Activated CD8-positive, alpha-beta memory T cell treated with anti-CD3 and anti-CD28 coated beads for 24 hours (primary cell): ENCODE data around the gene AMPD3.

Experiments
- DNase-seq: peaks from one replicate; pipeline ENCODE4 v3.0.0-alpha.2; 2020

Gene AMPD3

DNA sequence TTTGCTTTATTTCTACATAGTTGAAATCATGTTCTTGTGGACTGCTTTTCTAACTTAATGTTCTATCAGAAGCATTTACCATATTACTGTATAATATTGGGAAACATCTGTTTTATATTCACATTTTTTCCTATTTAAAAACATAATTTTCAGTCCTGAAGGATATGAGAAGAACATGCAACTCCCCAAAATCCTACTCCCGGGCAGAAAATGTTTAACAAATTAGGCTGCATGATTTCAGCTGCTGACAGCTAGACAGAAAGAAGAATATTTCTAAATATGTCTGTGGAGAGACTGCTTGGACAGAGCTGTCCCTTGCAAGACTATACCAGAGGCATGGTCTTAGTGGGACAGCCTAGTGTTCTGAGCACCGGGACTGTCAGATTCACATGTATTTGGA, 15.7 kb upstream of the AMPD3 start:
- DNase-seq: no peak

DNA sequence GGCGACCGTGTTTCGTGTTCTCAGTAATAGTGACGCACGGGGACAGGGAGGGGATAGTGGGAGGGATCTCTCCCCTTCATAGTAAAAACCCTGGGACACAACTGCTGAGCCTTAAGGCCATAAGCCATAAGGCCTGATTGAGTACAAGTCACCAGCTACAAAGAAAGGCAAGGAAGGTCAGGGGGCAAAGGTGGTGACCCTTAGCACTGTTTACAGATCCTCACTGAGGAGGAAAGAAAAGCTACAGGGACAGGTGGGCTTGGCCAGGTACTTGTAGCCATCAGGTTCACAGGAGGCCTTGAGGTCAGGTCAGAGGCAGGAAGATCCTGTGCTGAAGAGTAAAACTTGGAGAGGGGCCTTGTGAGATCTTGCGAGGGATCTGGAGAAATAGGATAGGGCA, 15.1 kb upstream of the AMPD3 start:
- no peak for DNase-seq

DNA sequence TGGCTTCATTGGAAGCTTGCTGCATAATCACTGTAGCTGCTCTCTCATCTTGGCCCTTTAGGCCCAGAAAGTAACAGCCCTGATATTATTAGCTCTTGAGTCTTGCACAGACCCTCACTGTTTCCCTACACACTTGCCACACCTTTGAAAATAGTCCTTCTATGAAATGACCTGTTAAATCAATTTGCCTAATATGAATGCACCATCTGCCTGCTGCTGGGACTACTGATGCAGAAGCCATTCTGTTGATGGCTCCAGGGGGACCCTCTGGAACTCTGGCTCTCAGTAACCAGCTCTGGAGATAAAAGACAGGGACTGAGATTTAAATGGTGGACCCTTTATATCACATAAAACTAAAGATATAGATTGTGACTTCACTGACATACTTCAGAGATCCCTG, 14.7 kb upstream of the AMPD3 start:
- DNase-seq: no peak

DNA sequence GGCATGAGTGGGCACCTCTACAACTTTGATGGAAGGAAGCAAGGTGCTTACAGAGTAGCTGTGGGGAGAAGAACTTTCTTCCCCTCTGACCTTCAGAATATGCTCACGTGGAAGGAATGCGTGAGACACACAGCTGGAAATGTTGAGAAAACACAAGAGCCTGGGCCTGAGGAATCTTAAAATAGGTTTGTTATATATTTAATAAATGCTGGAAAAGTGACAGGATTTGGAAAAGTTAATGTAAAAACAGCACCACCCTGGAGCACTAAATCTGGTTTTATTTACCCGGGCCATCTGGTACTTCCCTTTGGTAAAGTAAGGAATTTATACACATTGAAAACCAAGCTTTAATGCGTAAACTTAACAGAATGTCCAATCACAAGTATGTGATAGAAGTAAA, 14.0 kb upstream of the AMPD3 start:
- no peak for DNase-seq

DNA sequence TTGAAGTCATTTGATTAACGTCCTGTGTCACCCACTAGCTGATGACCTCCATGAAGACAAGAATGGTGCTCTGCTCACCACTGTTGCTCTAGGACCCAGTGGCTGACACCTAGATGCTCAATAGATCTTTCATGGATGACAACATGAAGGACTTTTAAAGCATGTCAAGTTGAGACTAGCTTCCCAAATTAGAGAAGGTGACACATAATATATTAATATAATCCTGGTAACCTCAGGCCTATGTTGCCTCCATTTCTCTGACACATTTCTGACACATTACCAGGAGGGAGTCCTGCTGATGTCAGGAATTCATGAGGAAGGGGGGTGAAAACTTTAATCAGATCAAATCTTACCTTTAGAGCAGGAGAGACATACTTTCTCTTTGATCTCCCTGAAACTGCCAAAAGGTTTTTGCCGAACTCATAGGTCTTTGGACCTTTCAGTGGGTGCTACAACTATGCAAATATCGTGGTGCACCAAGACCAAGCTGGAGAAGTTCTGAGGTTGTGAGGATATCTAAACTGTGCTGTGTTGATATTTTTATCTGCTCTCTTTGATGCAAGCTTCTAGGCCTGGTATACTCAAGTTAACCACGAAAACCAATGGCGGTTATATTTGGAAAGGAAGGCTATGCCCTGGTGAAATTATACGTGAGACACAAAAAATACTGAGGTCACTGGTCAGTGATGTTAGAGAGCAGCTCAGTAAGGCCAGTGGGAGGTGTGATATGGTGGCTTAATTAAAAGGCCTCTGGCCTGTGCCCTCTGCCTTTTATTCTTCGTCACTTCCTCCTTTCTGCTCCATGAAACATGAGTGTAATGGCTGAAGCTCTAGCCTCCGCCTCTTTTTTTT, 13.2 kb upstream of the AMPD3 start:
- no peak for DNase-seq

DNA sequence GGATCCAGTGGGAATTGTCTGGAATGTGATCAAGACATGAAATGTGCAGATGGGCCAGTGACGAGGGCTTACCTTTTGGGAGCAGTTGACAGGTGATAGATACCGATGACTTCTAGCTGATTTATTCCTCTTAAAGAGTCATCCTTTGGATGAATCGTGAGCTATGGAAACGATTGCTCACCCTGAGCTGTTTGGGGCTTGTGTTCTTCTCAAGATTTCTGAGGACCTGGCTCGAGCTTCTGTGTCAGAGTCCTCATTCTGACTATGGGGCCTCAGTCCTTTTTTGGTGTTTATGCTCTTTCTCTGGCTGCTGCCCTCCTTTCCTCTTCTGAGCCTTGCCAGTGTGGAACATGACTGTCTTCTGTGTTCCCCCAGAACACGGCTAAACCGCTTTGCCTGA, 11.9 kb upstream of the AMPD3 start:
- no peak for DNase-seq

DNA sequence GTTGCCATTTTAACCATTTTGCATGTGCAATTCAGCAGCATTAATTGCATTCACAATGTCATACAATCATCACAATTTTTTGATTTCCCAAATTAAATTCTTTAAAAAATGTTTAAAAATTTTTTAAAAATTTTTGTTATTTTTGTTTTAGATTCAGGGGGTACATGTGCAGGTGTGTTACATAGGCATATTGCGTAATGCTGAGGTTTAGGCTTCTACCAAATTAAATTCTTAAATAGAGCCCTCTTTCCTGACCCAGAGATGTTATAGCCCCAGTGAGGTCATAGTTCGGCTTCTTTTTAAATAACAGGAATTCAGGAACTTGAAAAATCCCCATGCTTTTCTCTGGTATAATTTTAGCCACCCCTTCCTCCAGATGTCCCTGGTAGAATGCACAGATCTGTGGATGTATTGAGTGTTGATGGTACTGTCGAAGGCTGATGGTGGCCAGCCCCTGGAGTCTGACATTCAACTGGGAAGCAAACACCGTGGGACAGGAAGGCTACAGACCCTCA, 11.3 kb upstream of the AMPD3 start:
- DNase-seq: no peak

DNA sequence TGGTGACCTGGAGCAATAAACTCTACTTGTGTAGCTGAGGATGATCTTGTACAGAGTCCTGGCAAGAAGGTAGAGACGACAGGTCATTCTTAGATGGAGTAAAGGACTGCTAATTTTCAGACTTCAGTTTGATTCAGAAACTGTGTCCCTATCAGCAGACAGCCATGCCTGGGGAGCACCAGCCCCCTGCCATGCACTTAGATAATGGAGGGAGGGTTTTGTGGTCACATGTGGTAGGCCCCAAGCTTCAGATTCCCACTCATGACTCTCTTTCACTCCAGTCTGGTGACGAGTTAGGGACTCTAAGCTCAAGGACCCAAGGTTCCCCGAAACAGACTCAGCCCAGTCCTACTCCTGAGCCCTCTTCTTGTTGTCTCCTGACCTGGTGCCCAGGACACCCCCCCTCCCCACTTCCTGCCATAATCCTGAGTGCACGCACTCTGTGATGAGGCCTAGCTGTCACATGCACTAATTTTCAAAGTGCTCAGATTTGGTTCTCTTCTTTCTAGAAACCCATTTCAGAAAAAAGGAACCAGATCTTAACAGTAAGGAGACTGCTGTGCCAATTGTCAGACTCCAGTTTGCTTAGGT, 10.2 kb upstream of the AMPD3 start:
- DNase-seq: no peak

DNA sequence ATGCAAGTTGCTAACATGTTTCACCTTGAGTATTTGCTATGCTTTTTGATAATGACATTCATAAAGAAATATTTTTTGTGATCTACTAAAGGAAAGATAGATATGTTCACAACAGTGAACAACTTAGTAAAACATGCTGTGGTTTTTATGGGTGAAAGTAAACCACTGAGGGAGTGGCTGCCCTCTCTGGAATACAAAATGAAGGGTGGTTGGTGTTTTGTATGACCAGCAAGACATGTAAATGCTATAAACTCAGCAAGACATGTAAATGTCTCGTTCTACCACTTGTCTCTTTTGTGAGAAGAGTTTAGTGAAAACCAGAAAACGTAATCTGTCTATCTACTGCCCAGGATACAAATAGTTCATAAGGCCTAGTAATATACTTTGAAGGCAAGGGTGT, 7.6 kb upstream of the AMPD3 start:
- no peak for DNase-seq

DNA sequence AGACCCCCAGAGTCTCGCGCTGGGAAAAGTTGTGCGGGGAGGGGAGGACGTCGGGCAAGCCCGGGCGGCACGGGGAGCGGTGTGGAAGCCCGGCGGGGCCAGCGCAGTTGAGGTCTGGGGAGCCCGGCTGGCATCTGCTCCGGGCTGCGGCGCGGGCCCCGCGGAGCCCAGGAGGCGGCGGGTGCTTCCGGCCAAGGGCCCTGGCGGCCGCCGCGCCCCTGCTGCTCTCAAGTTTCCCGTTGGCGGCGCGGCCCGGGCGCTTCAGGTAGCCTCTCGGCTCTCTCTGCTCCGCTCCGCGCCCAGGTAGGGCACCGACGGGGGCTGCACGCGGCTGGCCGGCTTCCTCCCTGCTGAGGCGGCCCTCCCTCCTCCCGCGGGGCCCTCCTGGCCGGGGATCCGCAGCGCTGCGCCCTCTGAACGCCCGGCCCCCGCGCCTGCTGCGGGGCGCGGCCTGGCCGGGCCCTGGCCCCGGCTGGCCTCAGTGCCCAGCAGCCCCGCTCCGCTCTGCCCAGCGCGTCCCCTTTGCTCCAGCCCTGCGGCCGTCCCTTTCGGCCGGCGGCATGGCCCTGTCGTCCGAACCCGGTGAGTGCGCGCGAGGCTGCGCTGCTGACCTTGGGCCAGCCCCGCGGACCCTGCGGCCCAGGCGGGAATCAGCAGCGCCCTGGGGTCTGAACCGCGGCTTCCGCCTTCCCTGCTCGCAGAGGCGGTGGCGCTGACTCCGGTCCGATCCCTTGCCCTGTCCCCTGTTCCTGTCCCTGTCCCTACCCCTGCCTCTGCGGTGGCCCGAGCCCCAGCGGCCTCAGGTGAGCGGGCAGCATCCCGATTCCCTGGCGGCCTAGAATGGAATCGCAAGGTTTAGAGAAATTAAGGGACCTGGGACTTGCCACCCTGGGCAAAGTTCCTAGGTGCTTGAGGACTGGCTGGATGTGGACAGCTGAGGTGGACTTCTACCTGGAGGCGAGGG, 4.3 kb upstream of the AMPD3 start:
- DNase-seq: peak; percentile 82

DNA sequence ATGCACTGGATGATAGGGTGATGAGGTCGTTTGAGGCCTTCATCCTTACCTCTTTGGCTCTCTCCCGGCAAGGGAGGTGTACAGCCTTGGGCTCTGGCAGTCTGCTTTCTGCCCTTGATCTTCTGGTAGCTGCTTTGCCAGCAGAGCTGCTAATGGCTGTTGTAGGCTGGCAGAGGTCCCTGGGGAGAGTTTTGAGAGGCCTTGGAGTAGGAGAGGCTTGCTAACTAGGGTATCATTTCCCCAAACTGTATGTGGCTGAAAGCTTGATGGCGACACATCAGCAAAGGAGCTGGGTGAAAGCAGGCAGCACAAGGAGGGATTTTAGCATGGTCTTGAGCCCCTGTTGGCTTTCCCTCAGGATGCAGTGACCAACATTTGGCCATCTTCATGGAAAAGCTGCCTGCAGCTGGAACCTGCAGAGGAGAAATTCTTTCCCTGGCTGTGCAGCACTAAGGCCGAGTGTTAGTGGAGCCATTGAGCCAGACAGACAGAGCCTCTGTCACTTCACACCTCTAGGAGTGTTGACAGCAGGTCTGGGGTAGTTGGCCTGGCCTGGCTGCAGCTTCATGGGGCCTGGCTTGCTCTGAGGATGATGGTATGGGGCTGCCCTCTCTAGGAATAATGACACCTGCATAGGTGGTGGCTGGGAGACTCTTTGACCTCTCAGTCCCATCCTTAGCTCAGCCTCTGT, 3.5 kb upstream of the AMPD3 start:
- DNase-seq: peak; percentile 56

DNA sequence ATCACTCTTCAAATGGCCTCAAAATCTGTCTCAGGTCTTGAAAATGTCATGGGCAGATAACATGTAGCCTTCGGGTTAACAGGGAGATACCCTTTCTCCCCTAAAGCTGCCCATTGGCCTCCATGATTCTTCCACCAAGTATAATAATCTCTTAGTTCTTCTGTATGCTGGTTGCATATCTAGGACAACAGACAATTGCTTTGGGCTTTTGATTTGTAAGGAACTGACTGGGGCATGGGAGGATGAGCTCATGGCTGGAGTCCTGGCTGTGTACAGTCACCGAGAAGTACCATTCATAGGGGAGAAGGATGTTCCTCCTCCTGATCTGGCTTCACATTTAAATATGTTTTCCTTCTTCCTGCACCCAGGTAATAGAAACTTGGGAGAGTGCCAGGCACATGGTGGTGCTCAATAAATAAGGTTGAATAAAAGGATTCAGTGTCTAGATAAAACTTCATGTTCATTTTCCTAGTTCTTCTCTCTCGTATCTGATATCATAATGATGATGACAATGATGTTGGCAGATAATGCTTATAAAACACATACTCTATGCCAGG, 2.8 kb upstream of the AMPD3 start:
- peak; percentile 28 for DNase-seq

DNA sequence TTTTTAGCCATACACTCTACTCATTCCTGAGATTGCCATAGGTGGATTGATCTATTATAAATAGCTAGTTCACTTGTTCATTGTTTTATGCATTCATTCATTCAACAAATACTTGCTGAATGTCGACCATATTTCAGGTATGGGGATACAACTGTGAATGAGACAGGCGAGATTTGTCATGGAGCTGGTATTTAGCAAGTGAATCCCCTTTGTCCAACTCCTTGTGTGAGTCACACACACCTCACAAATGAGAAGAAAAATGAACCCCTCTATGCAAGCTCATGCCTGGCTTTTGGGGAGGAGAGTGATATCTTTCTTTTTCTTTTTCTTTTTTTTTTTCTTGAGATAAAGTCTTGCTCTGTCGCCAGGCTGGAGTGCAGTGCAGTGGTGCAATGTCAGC, 1.8 kb upstream of the AMPD3 start:
- DNase-seq: peak; percentile 11

DNA sequence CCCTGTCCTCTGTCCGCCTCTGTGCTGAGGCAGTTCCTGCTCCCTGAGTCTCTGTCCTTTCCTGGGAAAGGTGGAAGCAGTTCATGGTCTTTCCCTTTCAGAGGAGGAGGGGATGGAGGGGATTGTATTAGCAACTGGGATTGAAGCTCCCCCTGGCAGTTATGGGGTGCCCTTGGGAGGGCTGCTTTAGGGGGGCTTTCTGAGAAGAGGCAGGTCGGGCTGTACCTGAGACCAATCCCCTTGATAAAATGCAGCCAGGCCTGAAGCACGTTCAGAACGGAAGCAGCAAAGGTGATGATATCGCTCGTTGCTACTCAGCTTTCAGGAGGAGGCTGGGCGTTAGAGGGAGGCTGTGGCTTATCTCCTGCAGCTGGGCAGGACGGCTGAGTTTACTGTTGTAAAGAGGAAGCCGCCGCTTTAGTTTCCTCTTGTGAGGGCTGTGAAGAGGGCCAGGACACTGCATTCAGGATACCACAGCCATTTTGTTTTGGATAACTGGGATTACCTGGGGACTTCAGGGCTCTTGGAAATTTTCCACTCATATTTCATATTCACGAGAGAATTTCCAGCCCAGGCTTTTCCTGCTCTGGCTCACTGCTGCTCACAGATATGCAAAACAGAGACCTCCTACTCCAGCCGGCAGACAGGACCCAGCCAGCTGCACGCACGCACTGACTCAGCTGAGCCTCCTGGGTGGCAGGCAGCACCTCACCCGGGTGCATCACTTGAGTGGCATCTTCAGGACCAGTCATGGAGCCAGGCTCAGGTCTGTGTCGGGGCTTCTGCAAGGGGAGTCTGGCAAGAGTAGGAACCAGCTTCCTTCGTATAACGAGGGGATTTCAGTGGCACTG, 798 bp downstream of the AMPD3 start:
- DNase-seq: peak; percentile 86

DNA sequence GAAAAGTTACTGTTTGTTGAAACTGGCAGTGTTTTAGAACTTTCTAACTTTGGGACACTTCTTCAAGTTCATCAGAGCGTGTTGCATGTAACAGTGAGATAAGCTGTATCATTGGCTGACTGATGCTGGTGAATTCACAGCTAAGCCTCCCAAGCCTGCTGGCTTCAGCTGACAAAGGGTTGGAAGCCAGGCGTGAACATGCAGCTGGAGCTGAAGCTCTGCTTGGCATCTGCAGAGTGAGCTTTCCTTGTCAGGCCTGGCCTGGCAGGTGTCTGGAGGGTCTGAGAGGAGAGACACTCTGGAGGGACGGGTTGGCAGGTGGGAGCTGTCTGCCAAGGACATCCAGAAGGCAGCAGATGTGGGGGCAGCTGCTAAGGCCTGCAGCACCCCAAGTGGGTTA, 1.5 kb downstream of the AMPD3 start:
- DNase-seq: no peak

DNA sequence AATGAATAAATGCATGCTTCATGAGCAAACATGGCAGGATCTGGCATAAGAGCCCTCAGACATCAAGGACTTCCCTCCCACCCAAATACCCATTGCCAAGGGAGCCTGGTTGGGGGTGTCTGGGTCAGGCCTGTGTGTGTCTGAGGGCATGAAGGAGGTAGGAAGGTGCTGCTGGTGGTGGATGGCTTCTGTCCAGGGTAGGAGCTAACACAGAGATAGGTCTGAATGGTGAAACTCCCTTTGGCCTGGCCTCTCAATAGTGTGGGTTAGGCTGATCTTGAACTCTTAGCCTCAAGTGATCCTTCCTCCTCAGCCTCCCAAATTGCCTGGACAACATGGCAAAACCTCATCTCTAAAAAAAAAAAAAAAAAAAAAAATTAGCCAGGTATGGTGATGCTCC, 2.8 kb downstream of the AMPD3 start:
- peak; percentile 54 for DNase-seq

DNA sequence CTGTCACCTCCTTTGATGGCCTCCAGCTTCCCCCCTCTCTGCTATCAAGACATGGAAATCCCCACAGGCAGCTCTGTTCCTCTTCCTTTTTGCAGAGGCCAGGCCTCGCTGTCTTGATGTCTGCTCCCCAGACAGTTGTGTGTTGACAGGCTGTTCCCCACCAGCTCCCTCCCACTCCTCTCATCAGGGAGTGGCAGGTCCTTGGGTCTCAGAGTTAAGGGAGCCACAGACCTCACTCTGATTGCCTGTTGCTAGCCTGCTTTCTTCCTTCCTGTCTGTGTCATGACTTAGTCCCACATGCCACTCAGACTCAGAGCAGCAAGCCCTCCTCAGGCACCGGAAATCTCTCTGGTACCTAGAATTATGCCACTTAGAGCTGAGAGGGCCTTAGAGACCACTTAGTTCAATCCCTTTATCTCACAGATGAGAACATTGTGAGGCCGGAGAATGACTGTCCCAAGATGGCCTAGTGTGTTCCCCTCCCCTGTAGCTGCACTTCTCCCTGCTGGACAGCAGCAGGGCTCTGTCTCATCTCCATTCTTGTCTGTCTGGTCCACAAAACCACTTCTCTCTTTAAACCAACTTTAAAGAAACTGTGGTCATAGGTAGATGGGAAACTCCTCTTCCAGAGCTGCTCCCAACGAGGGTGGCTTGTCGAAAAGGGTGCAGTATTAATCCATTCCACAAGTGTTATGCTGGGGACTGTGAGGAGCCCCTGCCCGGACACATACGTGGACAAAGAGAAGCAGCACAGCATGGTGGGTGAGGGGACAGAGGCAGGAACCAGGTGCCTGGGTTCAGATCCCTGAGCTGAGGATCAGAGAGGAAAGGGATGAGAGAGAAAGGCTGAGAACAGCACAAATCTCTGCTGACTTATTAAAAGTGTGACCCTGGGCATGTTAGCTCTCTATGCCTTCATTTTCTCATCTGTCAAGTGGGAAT, 4.2 kb downstream of the AMPD3 start:
- DNase-seq: peak; percentile 85

DNA sequence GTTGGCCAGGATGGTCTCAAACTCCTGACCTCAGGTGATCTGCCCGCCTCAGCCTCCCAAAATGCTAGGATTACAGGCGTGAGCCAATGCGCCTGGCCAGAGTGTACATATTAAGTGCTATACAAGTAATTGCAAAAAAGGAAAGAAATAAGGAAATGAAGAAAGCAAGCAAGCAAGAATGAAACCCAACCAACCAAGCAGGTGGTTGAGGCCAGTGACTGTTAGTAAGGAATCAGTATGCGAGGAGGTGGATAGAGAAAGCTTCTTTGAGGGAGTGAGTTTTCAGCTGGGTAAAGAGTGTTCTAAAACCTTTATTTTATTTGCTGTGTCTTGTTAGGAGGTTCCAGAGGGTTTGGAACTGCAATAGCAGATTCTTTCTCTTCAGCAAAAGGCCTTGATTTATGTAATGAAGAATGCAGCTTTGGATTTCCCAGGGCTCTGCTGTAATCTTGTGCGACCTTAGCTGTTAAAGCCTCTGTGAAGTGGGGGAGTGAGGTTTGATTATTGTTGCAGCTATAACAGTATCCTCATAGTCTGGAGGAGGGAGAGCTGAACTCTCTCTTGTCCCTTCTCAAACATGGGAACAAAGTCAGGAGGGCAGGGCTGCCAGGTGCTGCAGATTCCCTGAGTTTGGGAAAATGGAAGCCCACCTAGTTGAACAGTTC, 5.7 kb downstream of the AMPD3 start:
- DNase-seq: peak; percentile 35

DNA sequence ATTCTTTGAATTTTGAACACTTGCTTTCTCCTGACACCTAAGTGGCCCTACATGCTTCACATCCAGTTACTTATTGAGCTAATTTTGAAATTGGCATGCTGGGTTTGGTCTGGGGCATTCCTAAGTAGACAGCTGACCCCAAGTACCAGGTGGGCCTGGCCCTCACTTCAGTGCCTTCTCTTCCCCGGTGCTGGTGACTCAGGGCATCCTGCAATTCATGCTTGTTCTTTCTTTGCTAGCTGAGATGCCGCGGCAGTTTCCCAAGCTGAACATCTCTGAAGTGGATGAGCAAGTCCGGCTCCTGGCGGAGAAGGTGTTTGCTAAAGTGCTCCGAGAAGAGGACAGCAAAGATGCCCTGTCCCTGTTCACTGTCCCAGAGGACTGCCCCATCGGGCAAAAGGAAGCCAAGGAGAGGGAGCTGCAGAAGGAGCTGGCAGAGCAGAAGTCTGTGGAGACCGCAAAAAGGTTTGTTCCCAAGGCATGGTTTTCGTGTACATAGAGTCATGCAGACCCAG, 6.3 kb downstream of the AMPD3 start:
- peak; percentile 37 for DNase-seq
